Uterus (tissue), 2 donors: ENCODE measurements around the gene PI4KA.

Source experiments
- CTCF ChIP-seq, 4 experiments: fragments of 200-600 bp in 2 of 4; fragments of 450-650 bp in 2 of 4; sonication (generic) in 2 of 4; IDR thresholded peaks; one replicate each; pipeline ENCODE4 v1.5.1; 2016 to 2019; ENCODE audit warnings: antibody characterized with exemption in 4 of 4, mild to moderate bottlenecking in 2 of 4, moderate library complexity in 1 of 4
- POLR2A ChIP-seq, 2 donors: fragments of 450-650 bp; IDR thresholded peaks; one replicate each; pipeline ENCODE4 v1.6.1; 2016; ENCODE audit warnings: antibody characterized with exemption in 2 of 2, mild to moderate bottlenecking in 1 of 2, moderate library complexity in 1 of 2

- TF ChIP-seq CTCF (IDR thresholded peaks at IDR 0.05) = no peak
- TF ChIP-seq POLR2A (IDR thresholded peaks at IDR 0.05) = no peak
These were observed 36.4 kb downstream of the PI4KA start for GRCh38 chr22:20822240-20822639.
